ENCODE results near the gene TMEM205.

The TMEM205 gene

GRCh38 chr19:11346104-11346940, at the start of gene TMEM205, which contains the start of gene CCDC159:
Gene TMEM205, minus strand, starts transcription at chr19:11346268. Its CDS starts 649 bp downstream, at chr19:11345619.
Gene CCDC159, plus strand, starts transcription at chr19:11346519. Its CDS starts 88 bp downstream, at chr19:11346607.
- Histone ChIP-seq H3K36me3 (peaks cover 0 to 23% (median 13%) of the 10 kb centered on the region in 3 donors), H3K9me3 (no peaks in the 10 kb centered on the region), H3K27me3 (no peaks in the 10 kb centered on the region), H3K4me1 (peaks cover 0 to 37% (median 32%) of the 10 kb centered on the region in 4 donors), H3K4me3 (peak within 1 kb of the TSS; percentile 83 to 85), H3K27ac (peak within 1 kb of the TSS; percentile 88 to 94)
- intact Hi-C loops (cut with DNase I; ENCODE audit: low total_unique reads): loop anchor here (5.0 kb wide), 1 partner anchor 36 kb away; the partner anchor contains the start of gene EPOR
- peak; percentile 98 to 100 for DNase-seq
- peak in 1 of 2 experiments; percentile 21 for TF ChIP-seq CTCF (IDR thresholded peaks at IDR 0.05)

- Histone ChIP-seq H3K27ac (no peak overlapping the region), H3K4me1 (no peaks in the 10 kb centered on the region), H3K9me3 (peaks cover 0 to 11% (median 0%) of the 10 kb centered on the region in 3 donors), H3K27me3 (no peaks in the 10 kb centered on the region), H3K4me3 (no peak overlapping the region), H3K36me3 (peaks cover 0 to 10% (median 8%) of the 10 kb centered on the region in 3 donors)
- TF ChIP-seq CTCF (IDR thresholded peaks at IDR 0.05): no peak
- no peak for DNase-seq
- intact Hi-C loops (cut with DNase I; ENCODE audit: low total_unique reads): no loop called here
These were observed 45.0 kb upstream of the TMEM205 start for GRCh38 chr19:11390933-11391680.

GRCh38 chr19:11390359-11390758, 44.3 kb upstream of the TMEM205 start:
- no peak overlapping the region for H3K27ac ChIP-seq
- TF ChIP-seq CTCF (IDR thresholded peaks at IDR 0.05): no peak
- intact Hi-C loops (cut with DNase I; ENCODE audit: low total_unique reads): no loop called here
- no peaks in the 10 kb centered on the region for H3K27me3 ChIP-seq
- no peaks in the 10 kb centered on the region for H3K4me1 ChIP-seq
- H3K9me3 ChIP-seq: peaks cover 0 to 11% (median 0%) of the 10 kb centered on the region in 3 donors
- H3K36me3 ChIP-seq: peaks cover 0 to 10% (median 8%) of the 10 kb centered on the region in 3 donors
- DNase-seq: no peak
- no peak overlapping the region for H3K4me3 ChIP-seq

- no peak for TF ChIP-seq CTCF (IDR thresholded peaks at IDR 0.05)
- no peaks in the 10 kb centered on the region for H3K36me3 ChIP-seq
- no peak overlapping the region for H3K4me3 ChIP-seq
- intact Hi-C loops (cut with DNase I; ENCODE audit: low total_unique reads): no loop called here
- peaks cover 0 to 16% of the 10 kb centered on the region in 2 donors for H3K27me3 ChIP-seq
- peaks cover 0 to 19% (median 16%) of the 10 kb centered on the region in 4 donors for H3K4me1 ChIP-seq
- peaks cover 0 to 11% (median 0%) of the 10 kb centered on the region in 3 donors for H3K9me3 ChIP-seq
- no peak for DNase-seq
- H3K27ac ChIP-seq: no peak overlapping the region
These were observed 41.3 kb upstream of the TMEM205 start for GRCh38 chr19:11387162-11388034.

GRCh38 chr19:11384778-11385129, 38.7 kb upstream of the TMEM205 start:
- no peak for TF ChIP-seq CTCF (IDR thresholded peaks at IDR 0.05)
- intact Hi-C loops (cut with DNase I; ENCODE audit: low total_unique reads): loop anchor here (5.0 kb wide), 1 partner anchor 37 kb away; the partner anchor contains the start of genes CCDC159 and TMEM205
- peaks cover 0 to 42% (median 36%) of the 10 kb centered on the region in 4 donors for H3K4me1 ChIP-seq

More at GRCh38 chr19:11384778-11385129, 38.7 kb upstream of the TMEM205 start:
- peaks cover 0 to 25% of the 10 kb centered on the region in 2 donors for H3K27me3 ChIP-seq
- H3K27ac ChIP-seq: no peak overlapping the region
- no peaks in the 10 kb centered on the region for H3K9me3 ChIP-seq
- no peaks in the 10 kb centered on the region for H3K36me3 ChIP-seq
- H3K4me3 ChIP-seq: no peak overlapping the region
- DNase-seq: no peak

Measured in tibial artery (tissue), 4 donors.